IMR-90 (cell line): ENCODE measurements around the gene SLC22A5.

ENCODE experiments used
- MXI1 ChIP-seq: IDR thresholded peaks from 2 replicates; pipeline ENCODE4 v1.6.1; 2012; ENCODE audit warnings: low read depth, mild to moderate bottlenecking, low read length, moderate library complexity, borderline replicate concordance
- POLR2A ChIP-seq: IDR thresholded peaks from 2 replicates; pipeline ENCODE4 v1.6.1; 2012; ENCODE audit warnings: mild to moderate bottlenecking, low read depth, low read length
- RCOR1 ChIP-seq: IDR thresholded peaks from 2 replicates; pipeline ENCODE4 v1.6.1; 2012; ENCODE audit warnings: mild to moderate bottlenecking, low read length, improper control_type of control experiment; ENCODE audit not compliant: insufficient replicate concordance
- SMC3 ChIP-seq: fragments of 150-350 bp; IDR thresholded peaks from 2 replicates; pipeline ENCODE4 v1.6.1; 2016; ENCODE audit warnings: low read depth, mild to moderate bottlenecking, antibody characterized with exemption, low read length, moderate library complexity
- USF2 ChIP-seq: fragments of 150-350 bp; IDR thresholded peaks from 2 replicates; pipeline ENCODE4 v1.6.1; 2017; ENCODE audit warnings: mild to moderate bottlenecking, antibody characterized with exemption, low read length, low read depth
- TF ChIP-seq, protein P1 (sequence below): conservative IDR thresholded peaks from 2 replicates; pipeline ENCODE4 v1.5.1; 2012; ENCODE audit warnings: mild to moderate bottlenecking, low read depth, low read length, improper control_type of control experiment

GRCh38 chr5:132372127-132372526, 2.6 kb downstream of the SLC22A5 start:
- TF ChIP-seq POLR2A (no peak), MXI1 (no peak), RCOR1 (no peak), USF2 (no peak), SMC3 (no peak)
- TF ChIP-seq, protein P1, sequence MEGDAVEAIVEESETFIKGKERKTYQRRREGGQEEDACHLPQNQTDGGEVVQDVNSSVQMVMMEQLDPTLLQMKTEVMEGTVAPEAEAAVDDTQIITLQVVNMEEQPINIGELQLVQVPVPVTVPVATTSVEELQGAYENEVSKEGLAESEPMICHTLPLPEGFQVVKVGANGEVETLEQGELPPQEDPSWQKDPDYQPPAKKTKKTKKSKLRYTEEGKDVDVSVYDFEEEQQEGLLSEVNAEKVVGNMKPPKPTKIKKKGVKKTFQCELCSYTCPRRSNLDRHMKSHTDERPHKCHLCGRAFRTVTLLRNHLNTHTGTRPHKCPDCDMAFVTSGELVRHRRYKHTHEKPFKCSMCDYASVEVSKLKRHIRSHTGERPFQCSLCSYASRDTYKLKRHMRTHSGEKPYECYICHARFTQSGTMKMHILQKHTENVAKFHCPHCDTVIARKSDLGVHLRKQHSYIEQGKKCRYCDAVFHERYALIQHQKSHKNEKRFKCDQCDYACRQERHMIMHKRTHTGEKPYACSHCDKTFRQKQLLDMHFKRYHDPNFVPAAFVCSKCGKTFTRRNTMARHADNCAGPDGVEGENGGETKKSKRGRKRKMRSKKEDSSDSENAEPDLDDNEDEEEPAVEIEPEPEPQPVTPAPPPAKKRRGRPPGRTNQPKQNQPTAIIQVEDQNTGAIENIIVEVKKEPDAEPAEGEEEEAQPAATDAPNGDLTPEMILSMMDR: no peak
